DMS 273 (cell line): ENCODE results near the gene PDE4D.
A peak's percentile ranks its signal among the peaks of the same experiment; 100 is the strongest.
"Not testable (repeated sequence)": the region's sequence is repeated elsewhere in the genome, so short reads cannot be mapped to it uniquely, and the experiment has no call there.

ENCODE experiments used
- DNase-seq: peaks from one replicate; lab custom pipeline; 2025; ENCODE audit not compliant: unreplicated experiment; lab: John Stamatoyannopoulos, UW

PDE4D gene

GRCh38 chr5:58965677-58966414 is 927.7 kb downstream of the PDE4D start:
- DNase-seq = no peak

- DNase-seq = no peak
Measured at GRCh38 chr5:58963821-58964220, 929.7 kb downstream of the PDE4D start.

- DNase-seq = no peak
Measured at GRCh38 chr5:58963361-58963760, 930.2 kb downstream of the PDE4D start.

- DNase-seq = no peak
Measured at GRCh38 chr5:58961631-58962280, 931.8 kb downstream of the PDE4D start.

DNA sequence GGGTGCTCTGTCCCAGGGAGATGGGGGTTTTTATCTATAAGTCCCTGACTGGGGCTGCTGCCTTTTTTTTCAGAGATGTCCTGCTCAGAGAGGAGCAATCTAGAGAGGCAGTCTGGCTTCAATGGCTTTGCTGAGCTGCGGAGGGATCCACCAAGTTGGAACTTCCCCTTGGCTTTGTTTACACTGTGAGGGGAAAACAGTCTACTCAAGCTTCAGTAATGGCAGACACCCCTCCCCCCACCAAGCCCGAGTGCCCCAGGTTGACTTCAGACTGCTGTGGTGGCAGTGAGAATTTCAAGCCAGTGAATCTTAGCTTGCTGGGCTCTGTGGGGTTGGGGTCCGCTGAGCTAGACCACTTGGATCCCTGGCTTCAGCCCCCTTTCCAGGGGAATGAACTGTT is 934.8 kb downstream of the PDE4D start:
- DNase-seq = no peak

- DNase-seq = not testable (repeated sequence)
Measured at GRCh38 chr5:58953218-58953617, 940.3 kb downstream of the PDE4D start.

GRCh38 chr5:58950224-58950623 is 943.3 kb downstream of the PDE4D start:
- DNase-seq = no peak

DNA sequence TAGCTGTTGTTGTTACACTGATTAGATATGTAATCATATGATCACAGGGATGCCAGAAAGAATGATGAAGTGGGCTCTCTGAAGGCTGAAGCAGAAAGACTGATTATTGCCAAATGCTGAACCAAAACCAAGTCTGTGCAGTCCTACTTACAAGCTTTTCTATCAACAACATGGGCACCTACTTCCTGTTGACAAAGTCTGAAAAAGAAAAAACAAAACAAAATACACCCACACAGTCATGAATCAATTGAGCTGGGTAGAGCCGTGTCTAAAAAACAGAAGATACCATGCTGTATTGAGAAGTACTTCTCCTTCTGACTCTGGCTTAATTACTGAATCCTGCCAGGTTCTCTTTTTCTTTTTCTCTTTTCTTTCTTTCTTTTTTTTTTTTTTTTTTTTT is 947.3 kb downstream of the PDE4D start:
- no peak for DNase-seq

DNA sequence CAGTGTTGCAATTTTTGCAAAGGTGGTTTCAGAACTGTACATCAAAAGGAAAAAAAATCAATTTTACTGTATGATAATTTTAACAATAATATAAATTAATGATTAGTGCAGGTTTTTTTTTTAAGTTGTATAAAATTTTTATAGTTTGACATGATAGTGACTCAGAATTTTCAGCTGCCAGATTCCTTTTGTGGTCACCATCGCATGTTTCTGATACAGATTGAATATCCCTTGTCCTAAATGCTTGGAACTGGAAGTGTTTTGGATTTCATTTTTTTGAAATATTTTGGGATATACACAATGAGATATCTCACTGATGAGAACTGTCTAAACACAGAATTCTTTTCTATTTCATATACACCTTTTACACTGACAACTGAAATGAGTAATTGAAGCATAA is 949.3 kb downstream of the PDE4D start:
- DNase-seq = no peak

DNA sequence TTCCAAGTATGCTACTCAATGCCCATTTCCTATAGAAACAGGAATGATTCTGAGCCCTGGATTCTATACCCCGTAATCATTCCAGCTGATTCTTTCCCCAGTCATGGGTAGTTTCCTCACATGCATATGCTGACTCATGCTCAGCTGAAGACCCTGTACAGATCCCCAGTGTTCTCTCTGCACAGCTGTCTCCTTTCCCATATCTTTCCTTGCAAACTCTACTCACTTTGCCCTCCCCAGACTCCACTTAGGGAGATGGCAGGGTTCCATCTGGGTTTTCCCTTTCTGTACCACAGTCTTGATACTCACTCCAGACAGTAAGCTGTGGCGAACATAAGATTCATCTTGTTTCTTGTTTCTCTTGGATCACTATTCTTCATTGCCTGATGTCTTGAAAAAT is 953.1 kb downstream of the PDE4D start:
- peak; percentile 46 for DNase-seq

DNA sequence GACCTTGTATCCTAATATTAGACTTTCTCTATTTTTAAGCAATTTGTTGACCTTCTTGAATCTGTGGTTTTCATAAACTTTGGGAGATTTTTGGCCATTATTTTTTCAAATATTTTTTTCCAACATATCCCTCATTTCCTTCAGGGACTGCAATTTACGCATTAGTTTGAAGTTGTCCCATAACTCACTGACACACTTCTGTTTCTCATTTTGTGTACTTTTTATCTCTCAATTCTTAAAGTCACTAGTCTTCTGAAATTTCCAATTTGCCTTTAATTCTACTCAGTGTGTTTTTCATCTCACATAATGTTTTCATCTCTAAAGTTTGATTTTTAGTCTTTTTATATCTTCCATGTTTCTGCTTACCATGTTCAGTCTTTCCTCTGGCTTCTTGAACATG is 953.9 kb downstream of the PDE4D start:
- DNase-seq = no peak

- DNase-seq = no peak
Measured at GRCh38 chr5:58938563-58939424, 954.7 kb downstream of the PDE4D start.

- DNase-seq = no peak
Measured at GRCh38 chr5:58937031-58937681, 956.4 kb downstream of the PDE4D start.

DNA sequence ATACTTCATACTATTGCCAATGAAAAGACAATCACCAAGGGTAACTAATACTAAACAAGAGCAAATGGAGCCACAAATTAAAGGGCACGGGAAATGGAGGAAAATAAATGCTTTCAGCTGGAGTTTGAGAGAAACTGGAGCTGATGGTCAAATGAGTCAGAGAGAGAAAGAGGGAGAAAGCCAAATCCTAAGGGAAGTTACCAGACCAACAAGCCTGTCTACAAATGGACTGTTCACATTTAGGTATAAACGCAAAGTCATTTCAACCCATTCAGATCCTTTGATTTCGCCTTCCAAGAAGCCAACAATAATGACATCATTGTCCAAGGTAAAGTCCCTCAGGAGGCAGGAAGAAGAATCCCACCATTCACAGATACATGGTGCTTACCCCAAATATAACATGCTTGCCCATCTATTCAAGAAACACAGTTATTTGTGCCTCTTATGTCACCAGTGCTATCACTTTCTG is 958.9 kb downstream of the PDE4D start:
- no peak for DNase-seq

- DNase-seq = no peak
Measured at GRCh38 chr5:58933891-58934628, 959.5 kb downstream of the PDE4D start.

DNA sequence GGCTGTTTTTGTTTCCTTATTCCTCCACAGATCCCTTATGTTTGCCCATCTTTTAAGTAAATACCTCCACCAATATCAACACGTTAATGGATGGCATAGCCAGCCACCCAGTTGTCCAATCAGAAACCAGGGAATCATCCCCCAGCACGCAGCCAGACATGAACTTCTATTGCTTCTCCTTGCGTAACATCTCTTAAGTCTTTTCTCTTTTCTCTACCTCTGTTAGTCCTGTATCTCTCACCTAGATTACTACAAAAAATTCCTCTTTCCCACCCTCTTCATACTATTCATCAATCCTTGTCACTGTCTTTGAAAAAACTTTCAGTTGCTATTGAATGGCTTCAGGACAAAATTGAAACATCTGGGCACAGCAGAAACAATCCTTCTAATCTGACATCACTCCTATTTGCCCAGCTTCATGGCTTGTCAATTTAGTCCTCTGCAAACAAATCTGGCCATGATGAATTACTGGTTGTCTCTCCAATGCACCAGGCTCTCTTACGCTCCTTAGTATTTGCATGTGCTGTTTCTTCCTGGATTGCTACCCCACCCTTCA is 961.4 kb downstream of the PDE4D start:
- DNase-seq = no peak

- no peak for DNase-seq
Measured at GRCh38 chr5:58930520-58930919, 963.0 kb downstream of the PDE4D start.

GRCh38 chr5:58929726-58930125 is 963.8 kb downstream of the PDE4D start:
- no peak for DNase-seq

DNA sequence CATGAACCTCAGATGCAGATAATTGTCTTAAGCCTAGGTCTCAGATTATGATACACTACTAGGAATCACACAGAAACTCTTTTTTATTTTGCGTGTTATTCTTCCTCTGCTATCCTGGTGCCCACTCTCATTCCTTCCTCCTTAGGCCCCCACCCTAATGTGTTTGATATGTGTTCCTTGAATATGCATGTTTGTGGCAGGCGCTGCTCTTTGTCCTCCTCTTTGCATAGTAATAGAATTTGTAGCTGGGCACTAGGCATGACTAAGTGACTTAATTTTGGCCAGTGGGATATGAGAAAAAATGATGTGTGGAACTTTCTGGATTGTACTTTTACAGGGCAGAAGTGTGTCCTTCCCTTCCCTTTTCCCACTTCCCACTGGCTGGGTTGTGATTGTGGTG is 965.6 kb downstream of the PDE4D start:
- DNase-seq = no peak

DNA sequence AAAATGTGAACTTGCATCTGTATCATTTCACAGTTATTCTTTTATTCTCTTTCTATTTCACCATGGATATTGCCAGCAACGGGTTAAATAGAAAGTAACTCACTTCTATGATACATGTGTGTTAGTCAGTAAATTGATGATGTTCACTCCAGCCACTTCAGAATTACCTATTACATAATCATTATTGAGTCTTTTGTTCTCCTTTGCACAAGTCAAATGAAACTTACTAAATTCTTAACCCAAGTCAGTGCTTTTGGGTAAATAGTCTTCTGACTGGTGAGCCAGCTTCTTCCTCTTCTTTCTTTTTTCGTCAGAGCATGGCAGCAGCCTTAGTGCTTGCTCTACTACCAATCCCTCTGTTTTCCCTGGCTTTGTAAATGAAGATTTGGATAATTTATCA is 966.3 kb downstream of the PDE4D start:
- no peak for DNase-seq
